ENCODE data around the gene NLN. TPM values are rescaled to one million over a fixed set of nuclear protein-coding genes. Genes with fewer than 3 reads are reported as not detected.
A peak's percentile ranks its signal among the peaks of the same experiment; 100 is the strongest.
"Not testable (repeated sequence)": the region's sequence is repeated elsewhere in the genome, so short reads cannot be mapped to it uniquely, and the experiment has no call there.

Gene NLN
- total RNA-seq, 8 experiments from 2014 or later, result 9.2 to 24.6 (median 21.3) TPM

DNA sequence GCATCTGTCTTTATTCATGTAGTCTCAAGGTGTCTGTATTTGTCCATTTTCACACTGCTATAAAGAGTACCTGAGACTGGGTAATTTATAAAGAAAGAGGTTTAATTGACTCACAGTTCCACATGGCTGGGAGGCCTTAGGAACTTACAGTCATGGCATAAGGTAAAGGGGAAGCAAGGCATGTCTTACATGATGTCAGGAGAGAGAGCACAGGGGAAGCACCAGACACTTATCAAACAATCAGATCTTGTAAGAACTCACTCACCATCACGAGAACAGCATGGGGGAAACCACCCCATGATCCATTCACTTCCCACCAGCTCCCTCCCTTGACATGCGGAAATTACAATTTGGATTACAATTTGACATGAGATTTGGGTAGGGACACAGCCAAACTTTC, 44.2 kb downstream of the NLN start:
- no peak for ATAC-seq (replicated peaks in 6 of 8)
- H3K4me1 ChIP-seq (replicated peaks in 1 of 2), result no peaks in the 10 kb centered on the region
- no peak overlapping the region for H3K4me3 ChIP-seq
- in situ Hi-C loops (cut with MboI; ENCODE audit: low pct_unique_long_range_greater_than_20kb in 2 of 9, low sequenced_read_pairs in 9 of 9, unreplicated experiment in 9 of 9), result no loop called here
- 60 to 100% (median 77%) methylated on average over 1 to 2 of the region's 2 CpGs; no CpG with 5 or more reads in 5 of the 10 experiments for WGBS, 10 experiments
- no peak overlapping the region for H3K27ac ChIP-seq

- no peak for ATAC-seq (replicated peaks in 6 of 8)
- Histone ChIP-seq H3K27ac (no peak overlapping the region), H3K4me3 (no peak overlapping the region), H3K4me1 (replicated peaks in 1 of 2) (no peaks in the 10 kb centered on the region)
- 90 to 100% (median 93%) methylated on average over 1 to 2 of the region's 2 CpGs; no CpG with 5 or more reads in 7 of the 10 experiments for WGBS, 10 experiments
- in situ Hi-C loops (cut with MboI; ENCODE audit: low pct_unique_long_range_greater_than_20kb in 2 of 9, low sequenced_read_pairs in 9 of 9, unreplicated experiment in 9 of 9), result no loop called here
Measured at GRCh38 chr5:65766781-65767180, 44.8 kb downstream of the NLN start.

- no peak for ATAC-seq (replicated peaks in 6 of 8)
Measured at GRCh38 chr5:65767565-65767964, 45.6 kb downstream of the NLN start.

DNA sequence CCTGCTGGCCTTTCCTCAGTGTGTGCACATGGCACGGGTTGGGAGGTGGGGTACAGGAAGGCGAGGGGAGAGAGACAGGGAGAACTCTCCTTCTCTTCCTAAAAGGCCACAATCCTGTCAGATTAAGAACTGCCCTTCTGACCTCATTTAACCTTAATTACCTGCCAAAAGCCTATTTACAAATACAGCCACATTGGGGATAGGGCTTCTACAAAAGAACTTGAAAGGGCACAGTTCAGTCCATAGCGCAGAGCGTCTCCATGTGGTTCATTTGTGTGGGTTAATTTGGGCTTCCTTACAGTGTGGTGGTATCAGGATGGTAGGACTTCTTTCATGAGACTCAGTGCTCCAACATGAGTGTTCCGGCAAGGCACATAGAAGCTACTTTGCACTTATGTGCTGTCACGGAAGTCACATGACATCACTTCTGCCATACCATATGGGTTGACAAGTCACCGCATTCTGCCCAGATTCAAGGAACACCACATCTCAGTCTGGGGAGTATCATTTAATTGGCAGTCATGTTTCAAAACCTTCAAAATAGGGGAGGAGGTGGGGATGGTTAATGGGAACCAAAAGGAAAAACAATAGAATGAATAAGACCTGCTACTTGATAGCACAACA, 46.8 kb downstream of the NLN start:
- H3K4me3 ChIP-seq, result no peak overlapping the region
- ATAC-seq (replicated peaks in 6 of 8), result no peak
- no peaks in the 10 kb centered on the region for H3K4me1 ChIP-seq (replicated peaks in 1 of 2)
- H3K27ac ChIP-seq, result no peak overlapping the region
- in situ Hi-C loops (cut with MboI; ENCODE audit: low pct_unique_long_range_greater_than_20kb in 2 of 9, low sequenced_read_pairs in 9 of 9, unreplicated experiment in 9 of 9), result no loop called here
- 80 to 100% (median 91%) methylated on average over 1 to 4 of the region's 7 CpGs; no CpG with 5 or more reads in 2 of the 10 experiments for whole genome bisulfite sequencing, 10 experiments

More at GRCh38 chr5:65767565-65767964, 45.6 kb downstream of the NLN start:
- Histone ChIP-seq H3K27ac (no peak overlapping the region), H3K4me1 (replicated peaks in 1 of 2) (no peaks in the 10 kb centered on the region), H3K4me3 (no peak overlapping the region)
- in situ Hi-C loops (cut with MboI; ENCODE audit: low pct_unique_long_range_greater_than_20kb in 2 of 9, low sequenced_read_pairs in 9 of 9, unreplicated experiment in 9 of 9), result no loop called here
- 71 to 100% (median 100%) methylated on average over 1 of the region's 1 CpG; no CpG with 5 or more reads in 1 of the 10 experiments for WGBS, 10 experiments

DNA sequence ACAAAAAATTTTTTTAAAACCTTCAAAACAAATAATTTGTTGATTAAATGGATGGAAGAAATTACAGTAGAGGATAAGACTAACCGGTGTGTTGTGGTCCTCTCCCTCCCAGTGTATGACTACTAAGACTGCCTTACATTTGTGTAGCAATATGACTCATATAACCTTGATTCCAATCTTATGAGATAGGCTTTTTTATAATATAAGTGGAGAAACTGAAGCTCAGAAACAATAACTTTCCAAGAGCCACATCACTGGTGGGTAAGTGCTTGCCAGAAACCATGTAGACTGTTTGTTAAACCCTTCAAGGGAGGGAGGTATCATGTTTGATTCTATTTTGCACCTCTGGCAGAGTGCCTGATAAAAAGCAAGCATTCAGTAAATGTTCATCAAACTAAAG, 47.5 kb downstream of the NLN start:
- in situ Hi-C loops (cut with MboI; ENCODE audit: low pct_unique_long_range_greater_than_20kb in 2 of 9, low sequenced_read_pairs in 9 of 9, unreplicated experiment in 9 of 9), result no loop called here
- Histone ChIP-seq H3K4me1 (replicated peaks in 1 of 2) (no peaks in the 10 kb centered on the region), H3K27ac (no peak overlapping the region), H3K4me3 (no peak overlapping the region)
- 0 to 50% (median 0%) methylated on average over 1 of the region's 1 CpG; no CpG with 5 or more reads in 4 of the 10 experiments for WGBS, 10 experiments
- peak in 3 of 8 experiments; percentile 50 to 82 (median 79) for ATAC-seq (replicated peaks in 6 of 8)

DNA sequence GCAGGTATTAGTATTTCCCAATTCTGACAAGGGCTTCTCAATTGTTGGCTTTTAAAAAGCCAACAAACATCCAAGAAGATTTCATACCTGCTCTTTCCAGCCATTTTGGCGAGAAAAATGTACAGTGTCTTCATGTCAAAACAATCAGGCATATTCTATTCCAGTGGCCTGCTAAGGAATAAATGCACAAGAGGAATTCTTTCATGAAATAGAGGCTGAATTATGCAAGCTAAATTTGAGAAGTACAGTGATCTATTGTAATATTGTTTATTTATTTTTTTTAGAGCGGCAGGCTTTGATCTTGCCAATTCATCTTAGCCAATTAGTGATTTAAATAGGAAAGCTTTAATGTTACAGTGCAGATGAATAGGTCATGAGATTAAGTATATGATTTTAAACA, 49.3 kb downstream of the NLN start:
- 83 to 100% (median 95%) methylated on average over 1 to 2 of the region's 2 CpGs; no CpG with 5 or more reads in 1 of the 10 experiments for whole genome bisulfite sequencing, 10 experiments
- no peak overlapping the region for H3K4me3 ChIP-seq
- in situ Hi-C loops (cut with MboI; ENCODE audit: low pct_unique_long_range_greater_than_20kb in 2 of 9, low sequenced_read_pairs in 9 of 9, unreplicated experiment in 9 of 9), result no loop called here
- no peak overlapping the region for H3K27ac ChIP-seq
- H3K4me1 ChIP-seq (replicated peaks in 1 of 2), result no peaks in the 10 kb centered on the region
- ATAC-seq (replicated peaks in 6 of 8), result no peak

DNA sequence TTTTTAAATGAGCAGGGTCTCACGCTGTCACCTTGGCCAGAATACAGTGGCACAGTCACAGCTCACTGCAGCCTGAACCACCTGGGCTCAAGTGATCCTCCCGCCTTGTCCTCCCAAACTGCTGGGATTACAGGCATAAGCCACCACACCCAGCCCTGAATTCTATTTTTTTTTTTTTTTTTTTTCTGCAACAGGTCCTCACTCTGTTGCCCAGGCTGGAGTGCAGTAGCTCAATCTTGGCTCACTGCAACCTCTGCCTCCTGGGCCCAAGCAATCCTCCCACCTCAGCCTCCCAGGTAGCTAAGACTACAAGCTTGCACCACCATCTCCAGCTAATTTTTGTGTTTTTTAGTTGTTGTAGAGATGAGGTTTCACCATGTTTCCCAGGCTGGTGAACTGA, 51.0 kb downstream of the NLN start:
- H3K4me3 ChIP-seq; ATAC-seq (replicated peaks in 6 of 8); in situ Hi-C loops (cut with MboI; ENCODE audit: low pct_unique_long_range_greater_than_20kb in 2 of 9, low sequenced_read_pairs in 9 of 9, unreplicated experiment in 9 of 9); H3K4me1 ChIP-seq (replicated peaks in 1 of 2); H3K27ac ChIP-seq: not testable (repeated sequence)
- WGBS, 10 experiments, result 40 to 100% (median 100%) methylated on average over 1 to 2 of the region's 2 CpGs; no CpG with 5 or more reads in 2 of the 10 experiments

DNA sequence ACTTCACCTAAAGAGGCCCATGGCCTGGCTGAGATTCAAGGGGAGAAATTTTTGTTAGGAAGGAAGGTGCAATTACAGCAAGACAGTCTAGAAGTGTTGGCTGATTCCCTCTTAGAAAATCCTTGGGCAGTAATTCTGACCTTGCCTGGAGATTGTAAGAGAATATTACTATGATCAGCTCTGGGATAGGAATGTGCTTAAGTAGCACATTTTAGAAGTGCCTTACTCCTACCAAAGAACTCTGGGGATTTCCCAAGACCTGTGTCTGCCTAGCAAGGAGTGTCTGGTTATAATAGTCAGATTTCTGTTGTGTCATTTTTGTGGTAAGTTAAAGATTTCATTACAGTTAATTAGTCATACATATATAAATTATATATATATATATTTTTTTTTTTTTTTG, 52.3 kb downstream of the NLN start:
- no peak overlapping the region for H3K27ac ChIP-seq
- peak in 3 of 8 experiments; percentile 28 to 74 (median 52) for ATAC-seq (replicated peaks in 6 of 8)
- in situ Hi-C loops (cut with MboI; ENCODE audit: low pct_unique_long_range_greater_than_20kb in 2 of 9, low sequenced_read_pairs in 9 of 9, unreplicated experiment in 9 of 9), result no loop called here

GRCh38 chr5:65775476-65775875, 53.5 kb downstream of the NLN start:
- Histone ChIP-seq H3K4me1 (replicated peaks in 1 of 2) (no peaks in the 10 kb centered on the region), H3K4me3 (no peak overlapping the region), H3K27ac (no peak overlapping the region)
- ATAC-seq (replicated peaks in 6 of 8), result no peak
- in situ Hi-C loops (cut with MboI; ENCODE audit: low pct_unique_long_range_greater_than_20kb in 2 of 9, low sequenced_read_pairs in 9 of 9, unreplicated experiment in 9 of 9), result no loop called here
- WGBS, 10 experiments, result 92 to 100% (median 100%) methylated on average over 1 to 2 of the region's 2 CpGs; no CpG with 5 or more reads in 7 of the 10 experiments

More for the DNA sequence above, 52.3 kb downstream of the NLN start:
- no peaks in the 10 kb centered on the region for H3K4me1 ChIP-seq (replicated peaks in 1 of 2)
- H3K4me3 ChIP-seq, result no peak overlapping the region

GRCh38 chr5:65776441-65777141, 54.6 kb downstream of the NLN start:
- whole genome bisulfite sequencing, 10 experiments, result 40 to 100% (median 94%) methylated on average over 1 to 3 of the region's 3 CpGs; no CpG with 5 or more reads in 1 of the 10 experiments
- ATAC-seq (replicated peaks in 6 of 8), result no peak
- H3K4me1 ChIP-seq (replicated peaks in 1 of 2), result no peaks in the 10 kb centered on the region
- H3K27ac ChIP-seq, result no peak overlapping the region
- in situ Hi-C loops (cut with MboI; ENCODE audit: low pct_unique_long_range_greater_than_20kb in 2 of 9, low sequenced_read_pairs in 9 of 9, unreplicated experiment in 9 of 9), result no loop called here
- no peak overlapping the region for H3K4me3 ChIP-seq

GRCh38 chr5:65778126-65778525, 56.1 kb downstream of the NLN start:
- no peak overlapping the region for H3K27ac ChIP-seq
- no peak for ATAC-seq (replicated peaks in 6 of 8)
- no peaks in the 10 kb centered on the region for H3K4me1 ChIP-seq (replicated peaks in 1 of 2)
- WGBS, 10 experiments, result 80 to 100% (median 85%) methylated on average over 1 of the region's 1 CpG; no CpG with 5 or more reads in 4 of the 10 experiments
- H3K4me3 ChIP-seq, result no peak overlapping the region
- in situ Hi-C loops (cut with MboI; ENCODE audit: low pct_unique_long_range_greater_than_20kb in 2 of 9, low sequenced_read_pairs in 9 of 9, unreplicated experiment in 9 of 9), result no loop called here

DNA sequence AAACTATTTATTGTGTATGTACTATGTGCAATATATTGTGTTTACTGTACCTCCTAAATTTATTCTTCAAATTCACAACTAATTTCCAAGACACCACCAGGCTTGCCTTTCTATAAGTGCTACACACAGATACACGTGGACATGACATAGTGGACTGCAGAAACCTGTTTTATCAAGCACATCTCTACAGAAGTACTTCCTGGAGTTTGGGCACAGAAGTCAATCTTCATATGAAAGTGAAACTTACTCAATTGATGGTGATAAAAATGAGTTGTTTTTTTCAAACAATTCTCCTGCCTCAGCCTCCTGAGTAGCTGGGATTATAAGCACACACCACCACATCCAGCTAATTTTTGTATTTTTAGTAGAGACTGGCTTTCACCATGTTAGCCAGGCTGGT, 57.6 kb downstream of the NLN start:
- Histone ChIP-seq H3K4me1 (replicated peaks in 1 of 2) (no peaks in the 10 kb centered on the region), H3K4me3 (no peak overlapping the region), H3K27ac (no peak overlapping the region)
- in situ Hi-C loops (cut with MboI; ENCODE audit: low pct_unique_long_range_greater_than_20kb in 2 of 9, low sequenced_read_pairs in 9 of 9, unreplicated experiment in 9 of 9), result no loop called here
- no peak for ATAC-seq (replicated peaks in 6 of 8)
- WGBS, 10 experiments, result 80 to 100% (median 100%) methylated on average over 1 of the region's 1 CpG; no CpG with 5 or more reads in 5 of the 10 experiments

DNA sequence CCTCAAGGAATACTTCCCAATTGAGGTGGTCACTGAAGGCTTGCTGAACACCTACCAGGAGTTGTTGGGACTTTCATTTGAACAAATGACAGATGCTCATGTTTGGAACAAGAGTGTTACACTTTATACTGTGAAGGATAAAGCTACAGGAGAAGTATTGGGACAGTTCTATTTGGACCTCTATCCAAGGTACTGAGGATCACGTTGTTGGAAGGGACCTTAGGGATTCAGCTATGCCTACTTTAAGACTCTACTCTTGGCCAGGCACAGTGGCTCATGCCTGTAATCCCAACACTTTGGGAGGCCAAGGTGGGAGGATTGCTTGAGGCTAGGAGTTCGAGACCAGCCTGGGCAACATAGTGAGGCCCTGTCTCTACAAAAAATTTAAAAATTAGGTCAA, 66.3 kb downstream of the NLN start:
- ATAC-seq (replicated peaks in 6 of 8); H3K4me3 ChIP-seq; in situ Hi-C loops (cut with MboI; ENCODE audit: low pct_unique_long_range_greater_than_20kb in 2 of 9, low sequenced_read_pairs in 9 of 9, unreplicated experiment in 9 of 9); H3K27ac ChIP-seq; H3K4me1 ChIP-seq (replicated peaks in 1 of 2): not testable (repeated sequence)
- 90 to 100% (median 100%) methylated on average over 1 to 2 of the region's 2 CpGs; no CpG with 5 or more reads in 5 of the 10 experiments for WGBS, 10 experiments
